A673 (cell line): Measurements from ENCODE around the gene RALGAPA2. TPM values are rescaled to one million over a fixed set of nuclear protein-coding genes. Genes with fewer than 3 reads are reported as not detected.

ENCODE experiments used
- BruUV-seq: library from RNA; stranded (reverse); fragments of 400-500 nt; replicated peaks from 2 replicates; lab custom pipeline; 2021; lab: Mats Ljungman, UMichigan
- CTCF ChIA-PET: fragments of 300-600 bp; sonication (Branson Sonifier 250); formaldehyde crosslinking; loops from one replicate; lab custom pipeline; 2022; ENCODE audit warnings: antibody characterized with exemption; lab: Charles Lee
- POLR2A ChIA-PET: fragments of 300-600 bp; sonication (Branson Sonifier 250); formaldehyde crosslinking; loops from one replicate; lab custom pipeline; 2022; ENCODE audit warnings: antibody characterized with exemption; ENCODE audit not compliant: low non-redundant PET; lab: Charles Lee
- DNase-seq: peaks from one replicate; pipeline ENCODE4 v3.0.0-alpha.2; 2015; ENCODE audit warnings: low spot score
- H3K27ac ChIP-seq: fragments of 200-600 bp; sonication (generic); 2 replicates; pipeline ENCODE4 v1.5.1; 2016; ENCODE audit warnings: mixed run types, low read depth, mild to moderate bottlenecking, mixed read lengths, antibody characterized with exemption, low read length; ENCODE audit not compliant: poor library complexity, severe bottlenecking
- H3K27me3 ChIP-seq: fragments of 200-600 bp; sonication (generic); replicated peaks from 2 replicates; pipeline ENCODE4 v1.6.1; 2017; ENCODE audit warnings: mixed run types, low read depth, mild to moderate bottlenecking, mixed read lengths, antibody characterized with exemption, low read length; ENCODE audit not compliant: insufficient read depth, poor library complexity
- H3K36me3 ChIP-seq: fragments of 200-600 bp; sonication (generic); 2 replicates; pipeline ENCODE4 v1.6.1; 2016; ENCODE audit warnings: mixed run types, mild to moderate bottlenecking, mixed read lengths, antibody characterized with exemption, low read length; ENCODE audit not compliant: insufficient read depth, poor library complexity, severe bottlenecking
- H3K4me1 ChIP-seq: fragments of 200-600 bp; sonication (generic); 2 replicates; pipeline ENCODE4 v1.6.1; 2017; ENCODE audit warnings: mixed run types, mild to moderate bottlenecking, mixed read lengths, antibody characterized with exemption, low read length; ENCODE audit not compliant: insufficient read depth, poor library complexity, severe bottlenecking
- H3K4me3 ChIP-seq: fragments of 200-600 bp; sonication (generic); 2 replicates; pipeline ENCODE4 v1.5.1; 2016; ENCODE audit warnings: low read depth, mixed run types, mild to moderate bottlenecking, mixed read lengths, low read length; ENCODE audit not compliant: poor library complexity, severe bottlenecking
- H3K9me3 ChIP-seq: fragments of 200-600 bp; sonication (generic); 2 replicates; pipeline ENCODE4 v1.6.1; 2016; ENCODE audit warnings: mixed run types, low read depth, mild to moderate bottlenecking, mixed read lengths, antibody characterized with exemption, low read length; ENCODE audit not compliant: poor library complexity, severe bottlenecking
- CTCF ChIP-seq: fragments of 300-800, 200-600 bp; sonication (generic); conservative IDR thresholded peaks from 2 replicates; pipeline ENCODE4 v1.5.1; 2017; ENCODE audit warnings: low read depth, mild to moderate bottlenecking, antibody characterized with exemption, low read length, moderate library complexity, mixed read lengths
- EZH2 ChIP-seq: fragments of 200-600 bp; sonication (generic); IDR thresholded peaks from 2 replicates; pipeline ENCODE4 v1.6.1; 2017; ENCODE audit warnings: borderline replicate concordance, low read depth, mild to moderate bottlenecking, mixed read lengths, antibody characterized with exemption, low read length; ENCODE audit not compliant: poor library complexity, severe bottlenecking
- intact Hi-C: fragments of 100-400 bp; cut with micrococcal nuclease; formaldehyde crosslinking; loops from one replicate; pipeline ENCODE4 v1.10.0; 2022; ENCODE audit not compliant: unreplicated experiment
- total RNA-seq: library from RNA; stranded (reverse); gene quantifications from 2 replicates; pipeline ENCODE4 v1.2.3, GENCODE V29; 2021

The RALGAPA2 gene
- total RNA-seq, 1 experiment from 2014 or later, result 32.4 TPM

DNA sequence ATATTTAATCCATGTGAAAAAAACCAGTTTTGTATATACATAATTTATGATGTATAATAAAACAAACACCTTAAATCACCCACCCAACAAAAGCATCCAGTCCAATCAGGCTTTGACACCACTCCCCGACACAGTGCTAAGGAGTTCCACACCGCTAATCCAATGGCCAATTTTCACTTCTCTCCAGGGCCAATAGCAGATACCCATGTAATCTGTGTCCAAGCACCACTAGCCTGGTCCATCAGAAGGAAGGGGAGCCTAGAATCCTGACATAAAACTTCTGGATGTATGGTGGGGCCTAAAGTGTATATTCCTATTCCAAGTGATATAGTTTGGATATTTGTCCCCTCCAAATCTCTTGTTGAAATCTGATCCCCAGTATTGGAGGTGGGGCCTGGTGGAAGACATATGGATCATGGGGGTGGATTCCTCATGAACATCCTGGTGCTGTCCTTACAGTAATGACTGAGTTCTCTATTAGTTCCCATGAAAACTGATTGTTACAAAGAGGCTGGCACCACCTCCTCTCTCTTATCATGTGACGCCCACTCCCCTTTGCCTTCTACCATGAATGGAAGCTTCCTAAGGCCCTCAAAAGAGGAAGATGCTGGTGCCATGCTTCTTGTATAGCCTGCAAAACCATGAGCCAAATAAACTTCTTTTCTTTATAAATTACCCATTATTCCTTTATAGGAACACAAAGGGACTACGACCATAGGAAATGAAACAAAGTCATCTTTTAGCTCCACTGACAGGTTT lies 20.8 kb downstream of the RALGAPA2 start:
- no peaks in the 10 kb centered on the region for H3K9me3 ChIP-seq
- H3K4me1 ChIP-seq, result peaks cover 5% of the 10 kb centered on the region
- H3K4me3 ChIP-seq, result no peak overlapping the region
- no peak for TF ChIP-seq CTCF
- TF ChIP-seq EZH2, result no peak
- no TSS peak for BruUV-seq
- no peaks in the 10 kb centered on the region for H3K27me3 ChIP-seq
- DNase-seq, result no peak
- ChIA-PET POLR2A (no interaction called here), CTCF (no interaction called here)
- intact Hi-C loops, result no loop called here
- no peak overlapping the region for H3K27ac ChIP-seq
- H3K36me3 ChIP-seq, result no peaks in the 10 kb centered on the region

DNA sequence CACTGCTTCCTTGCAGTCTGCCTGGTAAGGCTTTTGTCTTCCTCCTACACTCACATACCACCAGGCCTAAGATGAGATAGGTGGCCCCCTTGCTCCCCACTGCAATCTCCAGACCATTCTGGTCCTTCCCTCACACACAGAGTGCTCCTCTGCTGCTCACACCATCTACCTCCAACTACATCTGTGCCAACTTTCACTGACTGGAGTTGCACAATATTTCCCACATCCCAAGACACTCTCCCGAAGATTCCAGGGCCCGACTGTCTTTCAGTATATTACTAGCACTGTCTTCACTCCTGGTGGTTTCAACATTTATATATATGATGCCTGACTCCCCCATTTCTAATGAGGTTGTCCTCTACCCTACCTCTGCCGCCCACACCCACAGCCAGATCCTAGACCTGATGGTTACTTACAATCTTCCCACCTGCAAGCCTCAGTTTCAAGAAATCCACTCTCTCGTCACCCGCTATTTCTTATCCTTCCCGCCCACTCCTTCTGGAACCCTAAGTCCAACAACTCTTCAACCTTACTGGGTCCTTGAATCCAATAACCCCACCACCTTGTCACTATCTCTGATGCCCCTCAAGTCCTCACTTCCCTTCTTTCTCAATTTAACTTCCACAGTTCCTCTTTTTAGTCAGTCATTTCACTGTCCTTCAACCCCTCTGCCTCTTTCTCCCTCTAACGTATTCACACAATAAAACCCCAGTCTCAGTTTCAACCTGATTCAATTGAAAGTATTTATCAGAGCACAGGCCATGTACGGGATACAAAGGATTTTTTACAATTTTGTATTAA lies 21.6 kb downstream of the RALGAPA2 start:
- no peak overlapping the region for H3K27ac ChIP-seq
- no peak for DNase-seq
- intact Hi-C loops, result no loop called here
- H3K27me3 ChIP-seq, result no peaks in the 10 kb centered on the region
- TF ChIP-seq CTCF, result no peak
- TF ChIP-seq EZH2, result no peak
- no peaks in the 10 kb centered on the region for H3K9me3 ChIP-seq
- no peak overlapping the region for H3K4me3 ChIP-seq
- no peaks in the 10 kb centered on the region for H3K36me3 ChIP-seq
- BruUV-seq, result no TSS peak
- ChIA-PET CTCF (no interaction called here), POLR2A (interaction anchor here (0.5 kb wide), 1 partner anchor 753 kb away, joined by 3 read pairs; no protein-coding TSS in a partner anchor)
- peaks cover 5% of the 10 kb centered on the region for H3K4me1 ChIP-seq

DNA sequence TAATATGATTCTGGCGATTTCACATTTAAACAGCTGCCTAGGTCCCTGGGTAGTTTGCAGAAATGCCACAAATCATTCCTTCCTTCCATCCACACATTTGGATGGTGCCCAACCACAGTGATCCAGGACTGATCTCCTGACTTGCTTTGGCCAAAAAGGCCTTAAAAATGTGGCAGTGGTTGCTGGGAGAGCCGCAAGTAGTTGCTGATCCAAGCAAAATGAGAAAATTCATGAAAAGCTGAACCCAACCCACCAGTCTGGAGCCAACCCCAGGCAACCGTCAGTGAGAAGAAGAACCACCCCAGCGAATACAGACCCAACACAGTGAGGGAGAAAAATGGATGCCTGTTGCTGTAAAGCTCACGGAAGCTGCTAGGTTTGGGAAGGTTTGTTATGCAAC lies 25.1 kb downstream of the RALGAPA2 start:
- no TSS peak for BruUV-seq
- Histone ChIP-seq H3K27ac (no peak overlapping the region), H3K4me1 (peaks cover 7% of the 10 kb centered on the region), H3K27me3 (no peaks in the 10 kb centered on the region), H3K4me3 (no peak overlapping the region), H3K9me3 (no peaks in the 10 kb centered on the region), H3K36me3 (no peaks in the 10 kb centered on the region)
- ChIA-PET POLR2A (no interaction called here), CTCF (no interaction called here)
- intact Hi-C loops, result no loop called here
- DNase-seq, result no peak
- TF ChIP-seq CTCF (no peak), EZH2 (no peak)
